Measurements from ENCODE around the gene SLC35G4. TPM values are rescaled to one million over a fixed set of nuclear protein-coding genes. Genes with fewer than 3 reads are reported as not detected.

The SLC35G4 gene
- polyA plus RNA-seq, 1 of the 3 experiments (the other 2 are of a cell fraction), result not detected

- TF ChIP-seq CHD2 (IDR thresholded peaks at IDR 0.05; ENCODE audit: low read length, partially characterized antibody), result no peak
- no peak for TF ChIP-seq YY1 (IDR thresholded peaks at IDR 0.05; ENCODE audit: low read depth)
- no peak for TF ChIP-seq JUND (IDR thresholded peaks at IDR 0.05)
- no peak for TF ChIP-seq TAF1 (IDR thresholded peaks at IDR 0.05; ENCODE audit: borderline replicate concordance, low read depth, low read length)
- TF ChIP-seq REST (IDR thresholded peaks at IDR 0.05; ENCODE audit: low read depth, low read length), result no peak
- TF ChIP-seq RAD21 (IDR thresholded peaks at IDR 0.05; ENCODE audit: low read length), result peak; percentile 61
- peak; percentile 73 for TF ChIP-seq CTCF (IDR thresholded peaks at IDR 0.05)
- TF ChIP-seq RXRA (IDR thresholded peaks at IDR 0.05; ENCODE audit: borderline replicate concordance, low read depth), result no peak
- 0 out of 2 replicates have a peak, but pooled peaks have one; percentile 16 for TF ChIP-seq SMC3 (IDR thresholded peaks at IDR 0.05; ENCODE audit: low read depth, low read length)
- no peak for TF ChIP-seq TCF12 (IDR thresholded peaks at IDR 0.05)
- WGBS (ENCODE audit: low lambda C conversion rate), result 3% methylated on average over 26 of the region's 32 CpGs
- Histone ChIP-seq H4K20me1 (ENCODE audit: insufficient read depth) (no peaks in the 10 kb centered on the region), H3K36me3 (replicated peaks in 1 of 2; ENCODE audit: control insufficient read depth in 1 of 2, insufficient read depth in 2 of 2, low read length in 1 of 2) (no peaks in the 10 kb centered on the region), H3K9ac (no peak overlapping the region), H2AFZ (ENCODE audit: low read depth) (no peak overlapping the region), H3F3A (replicated peaks; ENCODE audit: insufficient read depth) (no peaks in the 10 kb centered on the region), H3K79me2 (ENCODE audit: insufficient read depth) (no peaks in the 10 kb centered on the region), H3K27ac (ENCODE audit: low read depth in 2 of 2, low read length in 1 of 2) (no peak overlapping the region), H3K4me1 (ENCODE audit: control insufficient read depth in 1 of 2, insufficient read depth in 2 of 2, low read depth in 1 of 2, low read length in 1 of 2) (no peaks in the 10 kb centered on the region), H3K4me2 (no peak overlapping the region), H3K9me2 (no peaks in the 10 kb centered on the region), H3K9me3 (no peaks in the 10 kb centered on the region), H3K4me3 (ENCODE audit: low read depth in 2 of 2, low read length in 1 of 2) (peak overlapping the region in 1 of 2 experiments; percentile 55; a peak in 1 of 4 replicates), H3K27me3 (ENCODE audit: insufficient read depth) (peaks cover 51% of the 10 kb centered on the region)
- POLR2A ChIA-PET, result no interaction called here
- CTCF ChIA-PET, result interaction anchor here (0.6 to 2.0 kb wide), 18 partner anchors 12 to 582 kb away, joined by 3 to 12 read pairs (median 4); no protein-coding TSS in a partner anchor
- DNase-seq, result peak; percentile 59
Observed at GRCh38 chr18:11654736-11655605, 45.6 kb downstream of the SLC35G4 start.

GRCh38 chr18:11655606-11655932, 46.2 kb downstream of the SLC35G4 start:
- POLR2A ChIA-PET, result no interaction called here
- Histone ChIP-seq H3K4me2 (no peak overlapping the region), H4K20me1 (ENCODE audit: insufficient read depth) (no peaks in the 10 kb centered on the region), H3K4me3 (ENCODE audit: low read depth in 2 of 2, low read length in 1 of 2) (peak overlapping the region in 1 of 2 experiments; percentile 55; a peak in 1 of 4 replicates), H3K79me2 (ENCODE audit: insufficient read depth) (no peaks in the 10 kb centered on the region), H2AFZ (ENCODE audit: low read depth) (no peak overlapping the region), H3K4me1 (ENCODE audit: control insufficient read depth in 1 of 2, insufficient read depth in 2 of 2, low read depth in 1 of 2, low read length in 1 of 2) (no peaks in the 10 kb centered on the region), H3K36me3 (replicated peaks in 1 of 2; ENCODE audit: control insufficient read depth in 1 of 2, insufficient read depth in 2 of 2, low read length in 1 of 2) (no peaks in the 10 kb centered on the region), H3K9me3 (no peaks in the 10 kb centered on the region), H3F3A (replicated peaks; ENCODE audit: insufficient read depth) (no peaks in the 10 kb centered on the region), H3K9ac (no peak overlapping the region), H3K27me3 (ENCODE audit: insufficient read depth) (peaks cover 55% of the 10 kb centered on the region), H3K27ac (ENCODE audit: low read depth in 2 of 2, low read length in 1 of 2) (no peak overlapping the region), H3K9me2 (no peaks in the 10 kb centered on the region)
- 8% methylated on average over 5 of the region's 5 CpGs for WGBS (ENCODE audit: low lambda C conversion rate)
- DNase-seq, result no peak
- CTCF ChIA-PET, result interaction anchor here (0.6 to 2.0 kb wide), 16 partner anchors 12 to 581 kb away, joined by 3 to 12 read pairs (median 4); no protein-coding TSS in a partner anchor
- TF ChIP-seq MEF2A (IDR thresholded peaks at IDR 0.05; ENCODE audit: borderline replicate concordance, low read depth) (no peak), JUND (IDR thresholded peaks at IDR 0.05) (no peak), IRF3 (IDR thresholded peaks at IDR 0.05; ENCODE audit: low read depth, low read length) (no peak), SMC3 (IDR thresholded peaks at IDR 0.05; ENCODE audit: low read depth, low read length) (no peak), ZBTB33 (IDR thresholded peaks at IDR 0.05; ENCODE audit: borderline replicate concordance, low read depth) (no peak), TCF12 (IDR thresholded peaks at IDR 0.05) (no peak), CTCF (IDR thresholded peaks at IDR 0.05) (no peak; the same call in 1 of the 2 replicates), GABPA (IDR thresholded peaks at IDR 0.05; ENCODE audit: low read depth) (no peak)

All from SK-N-SH (cell line).